ENCODE results near the gene ZSCAN31. TPM values are rescaled to one million over a fixed set of nuclear protein-coding genes. Genes with fewer than 3 reads are reported as not detected.

ZSCAN31 gene
- total and polyA plus RNA-seq, 2 donors (not counting 3 experiments of a cell fraction or from before 2014, with no cell fraction given): 12.9 to 23.0 TPM

DNA sequence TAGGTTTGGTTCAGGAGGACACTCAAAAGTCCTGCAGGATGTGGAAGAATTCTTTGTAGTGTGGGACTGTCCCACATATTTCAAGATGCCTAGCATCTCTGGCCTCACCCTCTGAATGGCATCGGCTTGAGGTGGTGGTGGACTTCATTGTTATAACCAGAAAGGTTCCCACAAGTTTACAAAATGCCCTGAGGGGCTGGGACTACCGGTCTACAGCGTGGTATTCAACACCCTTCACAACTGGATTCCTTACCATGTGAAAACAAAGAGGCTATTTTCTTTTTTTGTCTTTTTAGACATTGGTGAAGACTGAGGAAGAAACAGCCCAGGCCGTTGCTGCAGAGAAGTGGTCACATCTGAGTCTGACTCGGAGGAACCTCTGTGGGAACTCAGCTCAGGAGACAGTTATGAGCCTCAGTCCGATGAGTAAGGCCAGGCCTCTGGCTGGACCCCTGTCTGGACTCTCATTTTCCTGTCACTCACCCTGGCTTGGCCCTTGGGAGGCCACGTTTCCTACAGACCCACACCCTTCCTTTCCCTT, 39.4 kb downstream of the ZSCAN31 start:
- dilution Hi-C loops (cut with MboI; ENCODE audit: extremely low pct_ligation_motif_present, low sequenced_read_pairs) (no loop called here), intact Hi-C loops (cut with micrococcal nuclease) (no loop called here)
- H3K79me2 ChIP-seq (ENCODE audit: control insufficient read depth, insufficient read depth, low read length): no peaks in the 10 kb centered on the region
- POLR2A ChIA-PET: no interaction called here
- no peaks in the 10 kb centered on the region for H3K9me1 ChIP-seq (replicated peaks; ENCODE audit: control insufficient read depth, extremely low read depth, insufficient read depth, low read length)
- H2AFZ ChIP-seq (ENCODE audit: low read depth, low read length): no peak overlapping the region
- no peaks in the 10 kb centered on the region for H3K9me3 ChIP-seq (replicated peaks; ENCODE audit: control insufficient read depth, insufficient read depth, low read length)
- no peak overlapping the region for H3K9ac ChIP-seq (replicated peaks; ENCODE audit: extremely low read depth, insufficient read depth, low read length)
- H4K20me1 ChIP-seq (replicated peaks; ENCODE audit: control insufficient read depth, extremely low read depth, insufficient read depth, low read length): no peaks in the 10 kb centered on the region
- DNase-seq (ENCODE audit: low read depth, low spot score): no peak
- no peaks in the 10 kb centered on the region for H3K4me1 ChIP-seq (ENCODE audit: control insufficient read depth, extremely low read depth, insufficient read depth, low read length)
- H3K4me3 ChIP-seq (replicated peaks in 1 of 3; ENCODE audit: insufficient read depth in 1 of 3, low read depth in 1 of 3, low read length in 3 of 3): no peak overlapping the region
- TF ChIP-seq GATA2 (IDR thresholded peaks at IDR 0.05; ENCODE audit: insufficient read depth, insufficient read length, low read depth, low read length) (no peak), JUN (IDR thresholded peaks at IDR 0.05; ENCODE audit: borderline replicate concordance, insufficient read depth, insufficient read length, low read depth) (no peak), FOS (IDR thresholded peaks at IDR 0.05; ENCODE audit: borderline replicate concordance, insufficient read depth, low read length) (no peak), POLR2AphosphoS5 (IDR thresholded peaks at IDR 0.05; ENCODE audit: insufficient read depth, low read depth, low read length) (no peak), MAX (IDR thresholded peaks at IDR 0.05; ENCODE audit: insufficient read depth, insufficient read length) (no peak), MYC (IDR thresholded peaks at IDR 0.05; ENCODE audit: low read depth, low read length) (no peak), EZH2 (IDR thresholded peaks at IDR 0.05; ENCODE audit: borderline replicate concordance, low read depth, low read length, severe bottlenecking) (no peak), POLR2A (IDR thresholded peaks at IDR 0.05; ENCODE audit: low read depth, low read length) (no peak)
- TF ChIP-seq, protein P1, sequence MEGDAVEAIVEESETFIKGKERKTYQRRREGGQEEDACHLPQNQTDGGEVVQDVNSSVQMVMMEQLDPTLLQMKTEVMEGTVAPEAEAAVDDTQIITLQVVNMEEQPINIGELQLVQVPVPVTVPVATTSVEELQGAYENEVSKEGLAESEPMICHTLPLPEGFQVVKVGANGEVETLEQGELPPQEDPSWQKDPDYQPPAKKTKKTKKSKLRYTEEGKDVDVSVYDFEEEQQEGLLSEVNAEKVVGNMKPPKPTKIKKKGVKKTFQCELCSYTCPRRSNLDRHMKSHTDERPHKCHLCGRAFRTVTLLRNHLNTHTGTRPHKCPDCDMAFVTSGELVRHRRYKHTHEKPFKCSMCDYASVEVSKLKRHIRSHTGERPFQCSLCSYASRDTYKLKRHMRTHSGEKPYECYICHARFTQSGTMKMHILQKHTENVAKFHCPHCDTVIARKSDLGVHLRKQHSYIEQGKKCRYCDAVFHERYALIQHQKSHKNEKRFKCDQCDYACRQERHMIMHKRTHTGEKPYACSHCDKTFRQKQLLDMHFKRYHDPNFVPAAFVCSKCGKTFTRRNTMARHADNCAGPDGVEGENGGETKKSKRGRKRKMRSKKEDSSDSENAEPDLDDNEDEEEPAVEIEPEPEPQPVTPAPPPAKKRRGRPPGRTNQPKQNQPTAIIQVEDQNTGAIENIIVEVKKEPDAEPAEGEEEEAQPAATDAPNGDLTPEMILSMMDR (IDR thresholded peaks at IDR 0.05; ENCODE audit: extremely low read depth in 1 of 2, insufficient read depth in 1 of 2, low read depth in 1 of 2, low read length in 2 of 2): no peak
- H3K27me3 ChIP-seq (ENCODE audit: control insufficient read depth in 2 of 2, insufficient read depth in 2 of 2, low read length in 2 of 2): no peaks in the 10 kb centered on the region
- H3K4me2 ChIP-seq (ENCODE audit: insufficient read depth, low read length): no peak overlapping the region
- FAIRE-seq: no peak
- H3K36me3 ChIP-seq (ENCODE audit: control insufficient read depth in 2 of 2, extremely low read depth in 1 of 2, insufficient read depth in 2 of 2, low read length in 2 of 2): peaks cover 5% of the 10 kb centered on the region in 2 experiments
- CTCF ChIA-PET: no interaction called here
- no TSS peak for BruUV-seq (replicated peaks)
- H3K27ac ChIP-seq (ENCODE audit: insufficient read depth, low read depth, low read length): no peak overlapping the region
